OCI-LY1 (cell line): ENCODE results near the gene SEC16A.

ENCODE experiments used
- H2AFZ ChIP-seq: fragments of 200-600 bp; sonication (generic), shearing (Covaris generic); 2 replicates; pipeline ENCODE4 v1.6.0; 2014; ENCODE audit warnings: antibody characterized with exemption, mild to moderate bottlenecking, low read length
- H3F3A ChIP-seq: fragments of 200-600 bp; sonication (generic), shearing (Covaris generic); 2 replicates; pipeline ENCODE4 v1.6.0; 2014; ENCODE audit warnings: mild to moderate bottlenecking, antibody characterized with exemption, low read length, moderate library complexity; ENCODE audit not compliant: insufficient read depth
- H3K27ac ChIP-seq: fragments of 200-600 bp; sonication (generic); 2 replicates; pipeline ENCODE4 v1.5.1; 2014; ENCODE audit warnings: low read length, mixed run types, mild to moderate bottlenecking, low read depth; ENCODE audit not compliant: poor library complexity, severe bottlenecking
- H3K27me3 ChIP-seq: fragments of 200-600 bp; sonication (generic); 2 replicates; pipeline ENCODE4 v1.6.0; 2014; ENCODE audit warnings: antibody characterized with exemption, mild to moderate bottlenecking, low read length, moderate library complexity; ENCODE audit not compliant: insufficient read depth
- H3K36me3 ChIP-seq: fragments of 200-600 bp; sonication (generic); 2 replicates; pipeline ENCODE4 v1.6.1; 2014; ENCODE audit warnings: mild to moderate bottlenecking, antibody characterized with exemption, low read length, moderate library complexity, mixed read lengths; ENCODE audit not compliant: insufficient read depth
- H3K4me1 ChIP-seq: fragments of 200-600 bp; sonication (generic); 2 replicates; pipeline ENCODE4 v1.5.1; 2014; ENCODE audit warnings: mild to moderate bottlenecking, low read length, moderate library complexity; ENCODE audit not compliant: insufficient read depth, severe bottlenecking
- H3K4me2 ChIP-seq: fragments of 200-600 bp; sonication (generic), shearing (Covaris generic); 2 replicates; pipeline ENCODE4 v1.6.1; 2014; ENCODE audit warnings: low read length
- H3K4me3 ChIP-seq: fragments of 200-600 bp; sonication (generic); 2 replicates; pipeline ENCODE4 v1.5.1; 2014; ENCODE audit warnings: low read length, low read depth, mild to moderate bottlenecking, mixed read lengths; ENCODE audit not compliant: poor library complexity, severe bottlenecking
- H3K79me2 ChIP-seq: fragments of 200-600 bp; shearing (Covaris generic); 2 replicates; pipeline ENCODE4 v1.6.1; 2016; ENCODE audit warnings: mixed run types, low read length, mixed read lengths; ENCODE audit not compliant: insufficient read depth
- H3K9ac ChIP-seq: fragments of 200-600 bp; sonication (generic), shearing (Covaris generic); 2 replicates; pipeline ENCODE4 v1.6.1; 2014; ENCODE audit warnings: mild to moderate bottlenecking, low read length, mixed read lengths
- H3K9me2 ChIP-seq: fragments of 200-600 bp; sonication (generic), shearing (Covaris generic); 2 replicates; pipeline ENCODE4 v1.6.1; 2014; ENCODE audit warnings: low read depth, mild to moderate bottlenecking, low read length, mixed read lengths
- H3K9me3 ChIP-seq: fragments of 200-600 bp; shearing (Covaris generic); 2 replicates; pipeline ENCODE4 v1.6.1; 2014; ENCODE audit warnings: low read length, mixed read lengths
- H4K20me1 ChIP-seq: fragments of 200-600 bp; sonication (generic), shearing (Covaris generic); 2 replicates; pipeline ENCODE4 v1.6.0; 2016; ENCODE audit warnings: mild to moderate bottlenecking, low read length; ENCODE audit not compliant: insufficient read depth
- CTCF ChIP-seq: fragments of 200-600 bp; sonication (generic), shearing (Covaris generic); IDR thresholded peaks from 2 replicates; pipeline ENCODE4 v1.5.1; 2017; ENCODE audit warnings: mild to moderate bottlenecking, antibody characterized with exemption, low read length, moderate library complexity, mixed read lengths
- EZH2 ChIP-seq: fragments of 200-600 bp; sonication (generic), shearing (Covaris generic); IDR thresholded peaks from 2 replicates; pipeline ENCODE4 v1.8.0; 2017; ENCODE audit warnings: borderline replicate concordance, mixed run types, mild to moderate bottlenecking, antibody characterized with exemption, low read length, moderate library complexity, mixed read lengths

The SEC16A gene

GRCh38 chr9:136487672-136488071 lies 4.8 kb upstream of the SEC16A start:
- H3K4me3 ChIP-seq, result no peak overlapping the region
- TF ChIP-seq CTCF (no peak), EZH2 (no peak)

GRCh38 chr9:136486823-136487620 lies 4.2 kb upstream of the SEC16A start:
- H4K20me1 ChIP-seq, result no peaks in the 10 kb centered on the region
- peaks cover 4% of the 10 kb centered on the region for H3K79me2 ChIP-seq
- no peak overlapping the region for H3K4me3 ChIP-seq
- H3K27me3 ChIP-seq, result no peaks in the 10 kb centered on the region
- TF ChIP-seq CTCF, result no peak
- TF ChIP-seq EZH2, result no peak
- no peak overlapping the region for H3K27ac ChIP-seq
- H2AFZ ChIP-seq, result no peak overlapping the region
- no peaks in the 10 kb centered on the region for H3K9me2 ChIP-seq
- no peak overlapping the region for H3K9ac ChIP-seq
- H3K9me3 ChIP-seq, result no peaks in the 10 kb centered on the region
- H3K4me1 ChIP-seq, result peaks cover 7% of the 10 kb centered on the region
- no peaks in the 10 kb centered on the region for H3F3A ChIP-seq
- H3K4me2 ChIP-seq, result no peak overlapping the region
- no peaks in the 10 kb centered on the region for H3K36me3 ChIP-seq

More at GRCh38 chr9:136487672-136488071, 4.8 kb upstream of the SEC16A start:
- peaks cover 6% of the 10 kb centered on the region for H3K4me1 ChIP-seq
- no peaks in the 10 kb centered on the region for H3F3A ChIP-seq
- no peak overlapping the region for H3K4me2 ChIP-seq
- no peaks in the 10 kb centered on the region for H3K36me3 ChIP-seq
- H3K9ac ChIP-seq, result no peak overlapping the region
- no peaks in the 10 kb centered on the region for H4K20me1 ChIP-seq
- no peaks in the 10 kb centered on the region for H3K9me2 ChIP-seq
- no peaks in the 10 kb centered on the region for H3K27me3 ChIP-seq
- no peak overlapping the region for H2AFZ ChIP-seq
- no peak overlapping the region for H3K27ac ChIP-seq
- H3K9me3 ChIP-seq, result no peaks in the 10 kb centered on the region
- no peaks in the 10 kb centered on the region for H3K79me2 ChIP-seq

GRCh38 chr9:136486131-136486530 lies 3.3 kb upstream of the SEC16A start:
- H4K20me1 ChIP-seq, result no peaks in the 10 kb centered on the region
- H3K9me2 ChIP-seq, result no peaks in the 10 kb centered on the region
- H3K27me3 ChIP-seq, result no peaks in the 10 kb centered on the region
- H3K79me2 ChIP-seq, result peaks cover 13% of the 10 kb centered on the region
- no peaks in the 10 kb centered on the region for H3F3A ChIP-seq
- no peak overlapping the region for H3K4me2 ChIP-seq
- H3K36me3 ChIP-seq, result no peaks in the 10 kb centered on the region
- H3K4me3 ChIP-seq, result no peak overlapping the region
- no peak overlapping the region for H3K9ac ChIP-seq
- no peak overlapping the region for H2AFZ ChIP-seq
- H3K4me1 ChIP-seq, result peaks cover 15% of the 10 kb centered on the region
- no peak overlapping the region for H3K27ac ChIP-seq
- TF ChIP-seq CTCF (no peak), EZH2 (no peak)
- no peaks in the 10 kb centered on the region for H3K9me3 ChIP-seq
